NCI-H2107 (cell line): ENCODE data around the gene LILRB2.
"Not testable (repeated sequence)": the region's sequence is repeated elsewhere in the genome, so short reads cannot be mapped to it uniquely, and the experiment has no call there.

ENCODE experiments used
- DNase-seq: peaks from one replicate; lab custom pipeline; 2025; lab: John Stamatoyannopoulos, UW

Gene LILRB2

DNA sequence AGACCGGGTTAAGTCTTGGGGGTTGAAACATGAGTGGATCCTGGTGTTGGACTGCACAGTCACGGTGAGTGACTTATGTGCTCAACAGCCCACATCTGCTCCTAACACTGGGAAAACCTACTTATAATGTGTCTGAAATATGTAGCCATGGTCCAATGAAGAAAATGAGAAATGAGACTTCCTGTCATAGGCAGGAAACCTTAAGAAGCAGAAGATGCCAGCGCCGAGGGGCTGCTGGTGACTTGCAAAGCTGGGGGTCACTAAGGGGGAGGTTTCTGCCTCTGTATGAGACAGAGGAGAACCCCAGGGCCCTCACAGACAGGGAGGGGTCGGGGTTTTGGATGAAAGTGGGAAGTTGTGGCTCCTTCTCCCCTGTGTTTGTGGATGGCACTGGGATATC, 8.7 kb downstream of the LILRB2 start:
- not testable (repeated sequence) for DNase-seq

GRCh38 chr19:54271587-54271986, 9.3 kb downstream of the LILRB2 start:
- not testable (repeated sequence) for DNase-seq

DNA sequence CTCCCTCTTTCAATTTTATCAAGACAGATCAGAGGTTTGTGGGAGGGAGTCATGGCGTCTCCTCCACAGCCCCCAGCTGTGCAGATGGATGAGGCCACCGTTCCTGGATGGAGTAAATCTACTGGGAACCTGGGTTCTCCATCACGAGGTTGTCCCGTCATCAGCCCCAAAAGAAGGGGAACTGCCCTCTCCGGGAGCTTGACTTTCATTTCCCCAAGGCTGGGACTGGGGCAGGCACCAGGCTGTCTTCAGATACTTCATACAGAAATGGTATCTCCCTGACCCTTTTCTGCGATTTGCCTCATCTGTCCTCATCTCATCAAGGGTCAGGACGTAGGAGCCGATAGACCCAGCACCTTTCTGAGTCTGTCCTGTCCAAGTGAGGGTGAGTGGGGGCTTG, 9.8 kb downstream of the LILRB2 start:
- DNase-seq, result no peak

DNA sequence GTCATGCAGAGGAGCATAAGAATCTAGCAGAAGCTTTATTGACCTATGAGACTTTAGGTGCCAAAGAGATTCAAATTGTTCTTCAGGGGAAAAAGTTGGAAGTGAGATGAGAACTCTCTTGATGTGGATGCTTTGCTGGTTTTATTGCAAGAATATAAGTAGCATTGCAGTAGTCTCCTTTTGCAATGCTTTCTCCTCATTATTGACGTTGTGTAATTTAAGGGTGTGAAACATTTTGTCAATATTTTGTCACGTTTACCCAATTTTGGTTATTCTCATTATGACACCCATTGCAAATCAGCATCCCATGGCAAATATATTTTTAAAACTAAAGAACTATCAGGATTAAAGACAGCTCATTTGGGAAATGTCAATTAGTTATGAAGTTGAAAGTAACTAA, 12.0 kb downstream of the LILRB2 start:
- DNase-seq, result no peak

- no peak for DNase-seq
These were observed 14.8 kb downstream of the LILRB2 start for GRCh38 chr19:54266133-54266532.

DNA sequence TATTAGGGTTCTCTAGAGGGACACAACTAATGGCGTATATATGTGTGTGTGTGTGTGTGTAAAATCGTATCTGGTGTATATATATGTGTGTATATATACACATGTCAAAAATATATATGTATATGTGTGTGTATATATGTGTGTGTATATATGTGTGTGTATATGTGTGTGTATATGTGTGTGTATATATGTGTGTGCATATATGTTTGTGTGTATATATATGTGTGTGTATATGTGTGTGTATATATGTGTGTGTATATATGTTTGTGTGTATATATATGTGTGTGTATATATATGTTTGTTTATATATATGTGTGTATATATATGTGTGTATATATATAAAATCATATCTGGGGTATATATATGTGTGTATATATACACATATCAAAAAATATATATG, 18.4 kb downstream of the LILRB2 start:
- DNase-seq, result no peak

GRCh38 chr19:54262066-54262465, 18.8 kb downstream of the LILRB2 start:
- no peak for DNase-seq

DNA sequence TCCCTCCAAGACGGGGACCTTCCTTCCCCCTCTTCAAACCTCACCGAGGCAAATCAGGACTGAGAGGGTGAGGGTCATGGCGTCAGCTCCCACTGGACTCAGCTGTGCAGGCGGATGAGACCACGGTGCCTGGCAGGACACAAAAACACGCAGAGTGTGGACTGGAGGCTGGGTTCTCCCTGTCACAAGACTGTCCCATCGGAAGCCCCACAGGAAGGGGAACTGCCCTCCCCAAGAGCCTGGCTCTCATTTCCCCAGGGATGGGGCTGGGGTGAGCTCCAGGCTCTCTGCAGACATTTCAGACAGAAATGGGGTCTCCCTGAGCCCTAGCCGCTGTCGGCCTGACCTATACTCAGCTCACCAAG, 23.8 kb downstream of the LILRB2 start, which contains the start of gene LILRB5:
LILRB5 (minus strand) TSS at position 158 of the 365 bp plus-strand sequence; CDS start at position 78, 80 bp downstream.
- DNase-seq, result no peak

DNA sequence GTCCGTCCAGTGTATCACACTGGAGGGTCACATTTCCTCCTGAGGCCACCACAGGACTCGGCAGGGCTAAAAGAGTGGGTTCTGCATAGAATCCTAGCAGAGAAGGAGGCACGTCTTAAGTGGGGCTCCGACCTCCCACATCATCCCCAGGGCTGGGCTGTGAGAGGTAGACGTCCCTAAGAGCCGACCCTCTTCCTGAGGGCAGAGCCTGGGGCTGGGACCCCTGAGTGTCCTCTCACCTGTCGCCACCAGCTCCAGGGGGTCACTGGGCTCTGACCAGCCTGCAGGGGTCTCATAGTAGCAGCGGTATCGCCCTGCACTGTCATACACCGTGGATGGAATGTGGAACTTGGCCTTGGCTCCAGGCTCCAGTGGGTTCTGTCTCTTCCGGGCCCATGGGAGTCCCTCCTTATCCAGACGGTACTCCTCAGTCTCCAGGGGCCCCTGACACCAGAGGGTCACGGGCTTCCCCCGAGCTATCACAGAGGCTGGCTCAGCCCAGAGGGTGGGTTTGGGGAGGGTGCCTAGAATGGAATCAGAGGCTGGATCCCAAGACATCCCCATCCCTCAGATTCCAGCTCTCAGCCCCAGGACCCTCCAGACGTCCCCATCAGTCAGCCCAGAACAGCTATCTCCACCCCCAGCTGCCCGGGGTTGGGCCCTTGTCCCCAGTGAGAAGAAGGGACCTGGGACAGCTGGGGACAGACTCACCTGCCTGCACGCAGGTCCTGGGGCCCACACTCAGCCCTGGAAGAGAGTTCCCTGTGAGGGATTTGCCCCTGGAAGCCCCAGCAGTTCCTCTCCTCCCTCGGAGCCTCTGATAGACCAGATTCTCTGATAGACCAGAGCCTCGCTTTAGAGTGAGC, 24.4 kb downstream of the LILRB2 start:
- no peak for DNase-seq

DNA sequence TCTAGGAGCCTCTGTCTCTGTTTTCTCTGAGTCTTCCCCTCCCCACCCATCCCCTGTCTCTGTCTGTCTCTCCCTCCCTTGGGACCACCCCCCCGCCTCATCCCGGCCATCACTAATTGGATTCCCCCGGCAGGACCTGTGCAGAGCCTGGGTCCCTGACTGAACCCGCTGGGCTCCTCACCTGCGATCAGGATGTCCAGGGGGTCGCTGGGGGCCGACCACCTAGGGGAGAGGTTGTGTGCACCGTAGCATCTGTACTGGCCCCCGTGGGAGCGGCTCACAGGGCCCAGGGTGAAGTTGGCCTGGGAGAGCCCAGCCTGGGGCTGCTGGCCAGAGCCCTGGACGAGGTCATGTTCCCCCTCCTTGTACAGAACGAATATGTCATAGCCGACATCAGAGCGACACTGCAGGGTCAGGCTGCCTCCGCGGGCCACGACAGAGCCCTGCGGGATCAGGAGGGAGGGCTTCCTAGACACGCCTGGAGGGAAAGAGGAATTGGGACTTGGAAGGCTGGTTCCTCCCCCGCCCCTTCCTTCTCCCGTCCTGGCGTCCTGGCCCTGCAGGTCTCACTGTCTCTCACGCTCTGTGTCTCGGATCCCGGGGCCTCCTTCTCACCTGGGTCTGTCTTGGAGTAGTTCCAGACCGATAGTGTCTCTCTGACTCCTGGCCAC, 25.7 kb downstream of the LILRB2 start:
- DNase-seq, result no peak

- no peak for DNase-seq
These were observed 26.6 kb downstream of the LILRB2 start for GRCh38 chr19:54254195-54254906.

- DNase-seq, result no peak
These were observed 27.3 kb downstream of the LILRB2 start for GRCh38 chr19:54253331-54254194.

DNA sequence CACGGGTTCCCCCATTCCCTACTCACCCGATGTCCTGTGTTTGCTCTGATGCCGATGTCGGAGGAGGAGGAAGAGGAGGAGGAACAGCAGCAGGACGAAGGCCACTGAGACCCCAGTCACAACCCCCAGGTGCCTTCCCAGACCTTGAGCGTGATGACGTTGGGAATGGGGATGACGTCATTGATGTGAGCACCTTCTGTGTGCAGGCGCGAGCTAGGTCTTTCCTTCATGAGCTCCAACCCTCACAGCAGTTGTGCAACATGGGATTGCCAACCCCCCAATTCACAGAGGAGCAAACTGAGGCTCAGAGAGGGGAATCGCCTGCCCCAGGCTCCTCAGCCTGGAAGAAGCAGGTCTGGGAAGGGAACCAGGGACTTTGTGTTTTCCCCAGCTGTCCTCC, 28.1 kb downstream of the LILRB2 start:
- no peak for DNase-seq

- no peak for DNase-seq
These were observed 28.7 kb downstream of the LILRB2 start for GRCh38 chr19:54252243-54252642.

GRCh38 chr19:54248016-54248601, 32.8 kb downstream of the LILRB2 start:
- no peak for DNase-seq

DNA sequence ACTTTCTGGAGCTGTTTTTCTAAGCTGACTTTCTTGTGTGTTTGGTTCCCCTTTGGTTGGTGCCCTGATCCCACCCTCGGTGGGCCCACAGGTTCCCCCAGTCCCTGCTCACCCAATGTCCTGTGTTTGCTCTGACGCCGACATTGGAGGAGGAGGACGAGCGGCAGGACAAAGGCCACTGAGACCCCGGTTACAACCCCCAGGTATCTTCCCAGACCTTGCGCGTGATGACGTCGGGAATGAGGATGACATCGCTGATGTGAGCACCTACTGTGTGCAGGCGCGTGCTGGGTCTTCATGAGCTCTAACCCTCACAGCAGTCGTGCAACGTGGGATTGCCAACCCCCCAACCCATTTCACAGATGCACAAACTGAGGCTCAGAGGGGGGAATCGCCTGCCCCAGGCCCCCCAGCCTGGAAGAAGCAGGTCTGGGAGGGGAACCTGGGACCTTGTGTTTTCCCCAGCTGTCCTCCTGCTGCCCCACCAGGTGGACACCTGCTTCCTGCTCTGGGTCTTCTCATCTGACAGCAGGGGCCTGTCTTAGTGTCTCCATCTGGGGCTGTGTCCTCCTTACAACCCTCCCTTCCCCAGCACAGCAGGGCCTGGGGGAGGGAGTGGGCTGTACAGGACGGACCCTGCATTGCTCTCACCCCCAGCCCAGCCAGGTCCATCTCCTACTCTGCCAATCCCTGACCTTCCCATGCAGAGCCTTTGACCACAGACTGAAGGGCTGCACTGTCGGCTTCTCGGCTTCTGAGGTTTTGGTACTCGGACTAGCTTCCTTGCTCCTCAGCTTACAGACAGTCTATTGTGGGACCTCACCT, 33.6 kb downstream of the LILRB2 start:
- no peak for DNase-seq

GRCh38 chr19:54245936-54246335, 35.0 kb downstream of the LILRB2 start:
- no peak for DNase-seq

DNA sequence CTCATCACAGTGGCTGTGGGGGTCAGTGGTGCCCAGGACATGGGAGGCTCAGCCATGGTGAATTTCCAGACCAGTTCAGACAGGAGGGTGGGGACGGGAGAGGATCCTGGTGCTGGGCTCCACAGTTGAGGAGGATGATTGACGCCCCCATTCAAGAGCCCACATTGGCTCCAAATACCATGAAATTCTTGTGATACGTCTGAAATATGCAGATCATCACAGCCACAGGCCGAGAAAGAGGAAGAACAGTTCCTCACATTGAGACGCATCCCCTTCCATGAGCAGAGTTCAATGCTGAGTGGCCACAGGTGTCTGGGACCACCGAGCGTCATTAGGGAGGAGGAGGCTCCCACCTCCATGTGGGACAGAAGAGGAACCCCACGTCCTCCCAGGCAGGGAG, 37.1 kb downstream of the LILRB2 start:
- DNase-seq, result not testable (repeated sequence)

- not testable (repeated sequence) for DNase-seq
These were observed 38.3 kb downstream of the LILRB2 start, which contains the start of gene LILRA6 for GRCh38 chr19:54242646-54243045. Gene LILRA6, minus strand, starts transcription at chr19:54242790.

- not testable (repeated sequence) for DNase-seq
These were observed 38.7 kb downstream of the LILRB2 start for GRCh38 chr19:54242234-54242633.
